ENCODE data around the gene TSPAN9.

TSPAN9 gene

GRCh38 chr12:3273409-3273853 lies 196.3 kb downstream of the TSPAN9 start:
- Histone ChIP-seq H3K27me3 (ENCODE audit: control insufficient read depth in 5 of 5, insufficient read depth in 4 of 5, low read length in 5 of 5) (no peaks in the 10 kb centered on the region), H3K4me3 (ENCODE audit: low read depth in 1 of 5, low read length in 5 of 5) (no peak overlapping the region), H3K4me1 (ENCODE audit: control insufficient read depth in 5 of 5, insufficient read depth in 5 of 5, low read length in 5 of 5) (peaks cover 2 to 28% (median 15%) of the 10 kb centered on the region in 5 donors), H3K36me3 (ENCODE audit: control insufficient read depth in 5 of 5, insufficient read depth in 5 of 5, low read length in 5 of 5) (peaks cover 0 to 18% (median 8%) of the 10 kb centered on the region in 5 donors), H3K27ac (ENCODE audit: low read depth, low read length) (no peak overlapping the region), H3K9ac (ENCODE audit: low read length in 5 of 5) (peak overlapping the region in 1 of 5 donors; percentile 20), H3K9me3 (ENCODE audit: control insufficient read depth in 5 of 5, low read length in 5 of 5) (no peaks in the 10 kb centered on the region)

GRCh38 chr12:3274664-3275063 lies 197.5 kb downstream of the TSPAN9 start:
- Histone ChIP-seq H3K9me3 (ENCODE audit: control insufficient read depth in 5 of 5, low read length in 5 of 5) (no peaks in the 10 kb centered on the region), H3K27me3 (ENCODE audit: control insufficient read depth in 5 of 5, insufficient read depth in 4 of 5, low read length in 5 of 5) (no peaks in the 10 kb centered on the region), H3K36me3 (ENCODE audit: control insufficient read depth in 5 of 5, insufficient read depth in 5 of 5, low read length in 5 of 5) (peaks cover 0 to 22% (median 8%) of the 10 kb centered on the region in 5 donors), H3K4me1 (ENCODE audit: control insufficient read depth in 5 of 5, insufficient read depth in 5 of 5, low read length in 5 of 5) (peaks cover 2 to 28% (median 15%) of the 10 kb centered on the region in 5 donors), H3K4me3 (ENCODE audit: low read depth in 1 of 5, low read length in 5 of 5) (no peak overlapping the region), H3K27ac (ENCODE audit: low read depth, low read length) (no peak overlapping the region), H3K9ac (ENCODE audit: low read length in 5 of 5) (no peak overlapping the region)

- Histone ChIP-seq H3K36me3 (ENCODE audit: control insufficient read depth in 5 of 5, insufficient read depth in 5 of 5, low read length in 5 of 5) (peaks cover 0 to 22% (median 12%) of the 10 kb centered on the region in 5 donors), H3K27ac (ENCODE audit: low read depth, low read length) (no peak overlapping the region), H3K4me1 (ENCODE audit: control insufficient read depth in 5 of 5, insufficient read depth in 5 of 5, low read length in 5 of 5) (peaks cover 2 to 28% (median 15%) of the 10 kb centered on the region in 5 donors), H3K9me3 (ENCODE audit: control insufficient read depth in 5 of 5, low read length in 5 of 5) (no peaks in the 10 kb centered on the region), H3K9ac (ENCODE audit: low read length in 5 of 5) (no peak overlapping the region), H3K4me3 (ENCODE audit: low read depth in 1 of 5, low read length in 5 of 5) (no peak overlapping the region), H3K27me3 (ENCODE audit: control insufficient read depth in 5 of 5, insufficient read depth in 4 of 5, low read length in 5 of 5) (no peaks in the 10 kb centered on the region)
These were observed 198.2 kb downstream of the TSPAN9 start for GRCh38 chr12:3275171-3276041.

GRCh38 chr12:3276226-3276625 lies 199.0 kb downstream of the TSPAN9 start:
- no peak overlapping the region for H3K27ac ChIP-seq (ENCODE audit: low read depth, low read length)
- H3K9me3 ChIP-seq (ENCODE audit: control insufficient read depth in 5 of 5, low read length in 5 of 5), result no peaks in the 10 kb centered on the region
- H3K4me3 ChIP-seq (ENCODE audit: low read depth in 1 of 5, low read length in 5 of 5), result no peak overlapping the region
- no peak overlapping the region for H3K9ac ChIP-seq (ENCODE audit: low read length in 5 of 5)
- H3K27me3 ChIP-seq (ENCODE audit: control insufficient read depth in 5 of 5, insufficient read depth in 4 of 5, low read length in 5 of 5), result no peaks in the 10 kb centered on the region
- peaks cover 0 to 29% (median 17%) of the 10 kb centered on the region in 5 donors for H3K36me3 ChIP-seq (ENCODE audit: control insufficient read depth in 5 of 5, insufficient read depth in 5 of 5, low read length in 5 of 5)
- H3K4me1 ChIP-seq (ENCODE audit: control insufficient read depth in 5 of 5, insufficient read depth in 5 of 5, low read length in 5 of 5), result peaks cover 2 to 28% (median 15%) of the 10 kb centered on the region in 5 donors

- no peak overlapping the region for H3K4me3 ChIP-seq (ENCODE audit: low read depth in 1 of 5, low read length in 5 of 5)
- H3K9me3 ChIP-seq (ENCODE audit: control insufficient read depth in 5 of 5, low read length in 5 of 5), result no peaks in the 10 kb centered on the region
- no peak overlapping the region for H3K9ac ChIP-seq (ENCODE audit: low read length in 5 of 5)
- H3K36me3 ChIP-seq (ENCODE audit: control insufficient read depth in 5 of 5, insufficient read depth in 5 of 5, low read length in 5 of 5), result peaks cover 0 to 41% (median 28%) of the 10 kb centered on the region in 5 donors
- peaks cover 2 to 28% (median 15%) of the 10 kb centered on the region in 5 donors for H3K4me1 ChIP-seq (ENCODE audit: control insufficient read depth in 5 of 5, insufficient read depth in 5 of 5, low read length in 5 of 5)
- H3K27ac ChIP-seq (ENCODE audit: low read depth, low read length), result no peak overlapping the region
- no peaks in the 10 kb centered on the region for H3K27me3 ChIP-seq (ENCODE audit: control insufficient read depth in 5 of 5, insufficient read depth in 4 of 5, low read length in 5 of 5)
These were observed 200.2 kb downstream of the TSPAN9 start for GRCh38 chr12:3277306-3277943.

- Histone ChIP-seq H3K36me3 (ENCODE audit: control insufficient read depth in 5 of 5, insufficient read depth in 5 of 5, low read length in 5 of 5) (peaks cover 0 to 49% (median 40%) of the 10 kb centered on the region in 5 donors), H3K27me3 (ENCODE audit: control insufficient read depth in 5 of 5, insufficient read depth in 4 of 5, low read length in 5 of 5) (no peaks in the 10 kb centered on the region), H3K27ac (ENCODE audit: low read depth, low read length) (no peak overlapping the region), H3K4me3 (ENCODE audit: low read depth in 1 of 5, low read length in 5 of 5) (no peak overlapping the region), H3K4me1 (ENCODE audit: control insufficient read depth in 5 of 5, insufficient read depth in 5 of 5, low read length in 5 of 5) (peaks cover 0 to 17% (median 15%) of the 10 kb centered on the region in 5 donors), H3K9me3 (ENCODE audit: control insufficient read depth in 5 of 5, low read length in 5 of 5) (no peaks in the 10 kb centered on the region), H3K9ac (ENCODE audit: low read length in 5 of 5) (no peak overlapping the region)
These were observed 201.7 kb downstream of the TSPAN9 start for GRCh38 chr12:3278681-3279414.

GRCh38 chr12:3279415-3279780 lies 202.2 kb downstream of the TSPAN9 start:
- Histone ChIP-seq H3K9ac (ENCODE audit: low read length in 5 of 5) (no peak overlapping the region), H3K4me3 (ENCODE audit: low read depth in 1 of 5, low read length in 5 of 5) (no peak overlapping the region), H3K4me1 (ENCODE audit: control insufficient read depth in 5 of 5, insufficient read depth in 5 of 5, low read length in 5 of 5) (peaks cover 0 to 15% (median 10%) of the 10 kb centered on the region in 5 donors), H3K27ac (ENCODE audit: low read depth, low read length) (no peak overlapping the region), H3K36me3 (ENCODE audit: control insufficient read depth in 5 of 5, insufficient read depth in 5 of 5, low read length in 5 of 5) (peaks cover 0 to 54% (median 44%) of the 10 kb centered on the region in 5 donors), H3K9me3 (ENCODE audit: control insufficient read depth in 5 of 5, low read length in 5 of 5) (no peaks in the 10 kb centered on the region), H3K27me3 (ENCODE audit: control insufficient read depth in 5 of 5, insufficient read depth in 4 of 5, low read length in 5 of 5) (no peaks in the 10 kb centered on the region)

- Histone ChIP-seq H3K4me1 (ENCODE audit: control insufficient read depth in 5 of 5, insufficient read depth in 5 of 5, low read length in 5 of 5) (peaks cover 0 to 15% (median 5%) of the 10 kb centered on the region in 5 donors), H3K4me3 (ENCODE audit: low read depth in 1 of 5, low read length in 5 of 5) (no peak overlapping the region)
These were observed 202.7 kb downstream of the TSPAN9 start for GRCh38 chr12:3279832-3280231.

GRCh38 chr12:3280967-3281366 lies 203.8 kb downstream of the TSPAN9 start:
- Histone ChIP-seq H3K4me3 (ENCODE audit: low read depth in 1 of 5, low read length in 5 of 5) (no peak overlapping the region), H3K4me1 (ENCODE audit: control insufficient read depth in 5 of 5, insufficient read depth in 5 of 5, low read length in 5 of 5) (peaks cover 0 to 12% (median 0%) of the 10 kb centered on the region in 5 donors), H3K36me3 (ENCODE audit: control insufficient read depth in 5 of 5, insufficient read depth in 5 of 5, low read length in 5 of 5) (peaks cover 0 to 62% (median 52%) of the 10 kb centered on the region in 5 donors), H3K27me3 (ENCODE audit: control insufficient read depth in 5 of 5, insufficient read depth in 4 of 5, low read length in 5 of 5) (no peaks in the 10 kb centered on the region), H3K9ac (ENCODE audit: low read length in 5 of 5) (no peak overlapping the region), H3K9me3 (ENCODE audit: control insufficient read depth in 5 of 5, low read length in 5 of 5) (no peaks in the 10 kb centered on the region), H3K27ac (ENCODE audit: low read depth, low read length) (no peak overlapping the region)

More at GRCh38 chr12:3279832-3280231, 202.7 kb downstream of the TSPAN9 start:
- H3K9me3 ChIP-seq (ENCODE audit: control insufficient read depth in 5 of 5, low read length in 5 of 5), result no peaks in the 10 kb centered on the region
- H3K27ac ChIP-seq (ENCODE audit: low read depth, low read length), result no peak overlapping the region
- H3K27me3 ChIP-seq (ENCODE audit: control insufficient read depth in 5 of 5, insufficient read depth in 4 of 5, low read length in 5 of 5), result no peaks in the 10 kb centered on the region
- no peak overlapping the region for H3K9ac ChIP-seq (ENCODE audit: low read length in 5 of 5)
- H3K36me3 ChIP-seq (ENCODE audit: control insufficient read depth in 5 of 5, insufficient read depth in 5 of 5, low read length in 5 of 5), result peaks cover 0 to 58% (median 47%) of the 10 kb centered on the region in 5 donors
